ENCODE data around the gene RASGRP3. TPM values are rescaled to one million over a fixed set of nuclear protein-coding genes. Genes with fewer than 3 reads are reported as not detected.

RASGRP3 gene
- total and polyA plus RNA-seq, 2 experiments from 2014 or later, result 0.18 to 0.22 TPM

DNA sequence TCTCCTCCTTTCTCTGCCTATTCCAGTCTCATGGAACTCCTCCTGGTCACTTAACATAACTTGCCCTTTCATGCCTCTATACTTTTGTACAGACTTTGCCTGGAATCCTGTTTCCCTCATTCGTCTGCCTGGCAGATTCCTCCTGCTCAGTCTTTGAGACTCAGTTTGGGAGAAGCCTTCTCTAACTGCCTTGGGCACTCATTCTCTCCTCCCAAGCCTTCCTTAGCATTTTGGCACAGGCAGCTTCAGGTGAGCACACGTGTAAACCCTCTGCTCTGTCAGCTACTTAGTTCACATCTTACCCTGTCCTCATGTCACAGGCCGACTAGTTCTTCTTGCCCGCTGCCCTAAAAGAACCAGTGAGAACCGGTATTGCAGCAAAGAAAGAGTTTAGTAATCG lies 128.6 kb downstream of the RASGRP3 start:
- WGBS, 2 experiments (ENCODE audit: low coverage in 1 of 2, low lambda C conversion rate in 2 of 2, missing lambda C conversion rate in 2 of 2), result 79 to 83% methylated on average over 6 of the region's 6 CpGs
- DNase-seq, result no peak
- Histone ChIP-seq H3K27me3 (replicated peaks; ENCODE audit: insufficient read depth) (no peaks in the 10 kb centered on the region), H3K36me3 (ENCODE audit: low read depth) (no peaks in the 10 kb centered on the region), H4K20me1 (ENCODE audit: insufficient read depth) (no peaks in the 10 kb centered on the region), H3K27ac (no peak overlapping the region), H3F3A (ENCODE audit: insufficient read depth) (no peaks in the 10 kb centered on the region), H3K9ac (no peak overlapping the region), H3K9me2 (ENCODE audit: insufficient read depth) (no peaks in the 10 kb centered on the region), H3K4me1 (ENCODE audit: insufficient read depth) (0 out of 2 replicates have a peak, but pooled peaks cover 11% of the 10 kb centered on the region), H2AFZ (no peak overlapping the region), H3K4me2 (ENCODE audit: unreplicated experiment) (no peak overlapping the region), H3K9me3 (ENCODE audit: low read depth) (no peaks in the 10 kb centered on the region), H3K4me3 (no peak overlapping the region), H3K79me2 (ENCODE audit: insufficient read depth) (no peaks in the 10 kb centered on the region)
- in situ Hi-C loops (cut with MboI), result no loop called here
- TF ChIP-seq EZH2phosphoT487 (IDR thresholded peaks at IDR 0.05; ENCODE audit: insufficient read depth, low read depth), result no peak
- no peak for TF ChIP-seq EZH2 (IDR thresholded peaks at IDR 0.05; ENCODE audit: insufficient read depth, poor library complexity, severe bottlenecking)

DNA sequence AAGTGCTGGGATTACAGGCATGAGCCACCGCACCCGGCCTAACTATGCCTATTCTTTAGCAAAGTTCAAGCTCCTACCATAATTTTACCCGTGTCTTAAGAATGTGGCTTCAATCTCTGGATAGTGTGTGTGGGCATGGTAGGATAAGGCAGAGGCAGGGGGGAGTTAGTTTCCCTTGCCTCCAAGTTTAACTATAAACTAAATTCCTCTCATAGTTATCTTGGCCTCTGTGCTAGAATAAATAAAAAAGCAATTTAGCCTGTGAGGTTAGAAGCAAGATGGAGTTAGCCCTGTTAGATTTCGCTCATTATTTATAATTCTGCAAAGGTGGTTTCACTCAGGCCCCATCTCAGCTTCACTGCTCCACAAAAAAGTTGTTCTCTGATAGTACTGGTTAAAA lies 129.7 kb downstream of the RASGRP3 start:
- in situ Hi-C loops (cut with MboI), result no loop called here
- no peak overlapping the region for H3K4me2 ChIP-seq (ENCODE audit: unreplicated experiment)
- TF ChIP-seq EZH2phosphoT487 (IDR thresholded peaks at IDR 0.05; ENCODE audit: insufficient read depth, low read depth), result no peak
- TF ChIP-seq EZH2 (IDR thresholded peaks at IDR 0.05; ENCODE audit: insufficient read depth, poor library complexity, severe bottlenecking), result no peak

DNA sequence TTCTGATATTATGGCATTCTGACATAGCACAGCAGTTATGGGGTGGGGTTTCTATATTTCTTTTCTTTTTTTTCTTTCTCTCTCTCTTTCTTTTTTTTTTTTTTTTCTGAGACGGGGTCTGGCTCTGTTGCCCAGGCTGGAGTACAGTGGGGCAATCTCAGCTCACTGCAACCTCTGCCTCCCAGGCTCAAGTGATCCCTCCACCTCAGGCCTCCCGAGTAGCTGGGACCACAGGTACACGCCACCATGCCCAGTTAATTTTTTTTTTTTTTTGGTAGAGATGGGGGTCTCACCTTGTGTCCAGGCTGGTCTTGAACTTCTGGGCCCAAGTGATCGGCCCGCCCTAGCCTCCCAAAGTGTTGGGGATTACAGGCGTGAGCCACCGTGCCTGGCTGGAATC lies 130.2 kb downstream of the RASGRP3 start:
- Histone ChIP-seq H2AFZ (no peak overlapping the region), H3K27me3 (replicated peaks; ENCODE audit: insufficient read depth) (no peaks in the 10 kb centered on the region), H3K4me1 (ENCODE audit: insufficient read depth) (0 out of 2 replicates have a peak, but pooled peaks cover 9% of the 10 kb centered on the region), H3K27ac (no peak overlapping the region), H4K20me1 (ENCODE audit: insufficient read depth) (no peaks in the 10 kb centered on the region), H3K9me3 (ENCODE audit: low read depth) (no peaks in the 10 kb centered on the region), H3K9me2 (ENCODE audit: insufficient read depth) (no peaks in the 10 kb centered on the region), H3K9ac (no peak overlapping the region), H3K36me3 (ENCODE audit: low read depth) (no peaks in the 10 kb centered on the region), H3F3A (ENCODE audit: insufficient read depth) (no peaks in the 10 kb centered on the region), H3K79me2 (ENCODE audit: insufficient read depth) (no peaks in the 10 kb centered on the region), H3K4me3 (no peak overlapping the region), H3K4me2 (ENCODE audit: unreplicated experiment) (no peak overlapping the region)
- WGBS, 2 experiments (ENCODE audit: low coverage in 1 of 2, low lambda C conversion rate in 2 of 2, missing lambda C conversion rate in 2 of 2), result 74 to 76% methylated on average over 7 of the region's 7 CpGs
- no peak for DNase-seq
- in situ Hi-C loops (cut with MboI), result no loop called here
- TF ChIP-seq EZH2 (IDR thresholded peaks at IDR 0.05; ENCODE audit: insufficient read depth, poor library complexity, severe bottlenecking) (no peak), EZH2phosphoT487 (IDR thresholded peaks at IDR 0.05; ENCODE audit: insufficient read depth, low read depth) (no peak)

More for the DNA sequence above, 129.7 kb downstream of the RASGRP3 start:
- no peaks in the 10 kb centered on the region for H3K79me2 ChIP-seq (ENCODE audit: insufficient read depth)
- H3F3A ChIP-seq (ENCODE audit: insufficient read depth), result no peaks in the 10 kb centered on the region
- no peak overlapping the region for H3K4me3 ChIP-seq
- DNase-seq, result no peak
- 70 to 73% methylated on average over 4 of the region's 4 CpGs for WGBS, 2 experiments (ENCODE audit: low coverage in 1 of 2, low lambda C conversion rate in 2 of 2, missing lambda C conversion rate in 2 of 2)
- H3K9ac ChIP-seq, result no peak overlapping the region
- H3K9me2 ChIP-seq (ENCODE audit: insufficient read depth), result no peaks in the 10 kb centered on the region
- H3K27ac ChIP-seq, result no peak overlapping the region
- H3K9me3 ChIP-seq (ENCODE audit: low read depth), result no peaks in the 10 kb centered on the region
- no peak overlapping the region for H2AFZ ChIP-seq
- no peaks in the 10 kb centered on the region for H3K27me3 ChIP-seq (replicated peaks; ENCODE audit: insufficient read depth)
- H4K20me1 ChIP-seq (ENCODE audit: insufficient read depth), result no peaks in the 10 kb centered on the region
- 0 out of 2 replicates have a peak, but pooled peaks cover 9% of the 10 kb centered on the region for H3K4me1 ChIP-seq (ENCODE audit: insufficient read depth)
- no peaks in the 10 kb centered on the region for H3K36me3 ChIP-seq (ENCODE audit: low read depth)

DNA sequence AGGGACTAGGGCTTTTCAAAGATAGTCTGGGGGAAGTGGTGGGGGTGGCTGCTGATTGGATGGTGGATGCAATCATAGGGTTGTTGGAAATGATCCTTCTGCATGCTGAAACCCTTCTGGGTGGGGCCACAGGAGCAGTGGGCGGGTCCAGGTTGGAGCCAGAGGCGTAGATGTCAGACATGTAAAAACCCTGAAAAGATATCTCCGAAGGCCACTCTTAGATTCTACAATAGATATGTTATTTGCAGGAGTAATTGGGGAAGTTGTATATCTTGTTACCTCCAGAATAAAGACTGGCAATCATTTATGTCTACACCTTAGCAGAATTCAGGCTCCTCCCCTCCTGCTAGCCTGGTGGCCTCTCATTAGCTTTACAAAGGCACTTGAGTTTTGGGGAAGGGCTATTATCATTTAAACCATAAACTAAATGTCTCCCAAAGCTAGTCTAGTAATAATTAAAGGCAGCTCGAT lies 130.8 kb downstream of the RASGRP3 start:
- Histone ChIP-seq H3K79me2 (ENCODE audit: insufficient read depth) (no peaks in the 10 kb centered on the region), H3K27me3 (replicated peaks; ENCODE audit: insufficient read depth) (no peaks in the 10 kb centered on the region), H2AFZ (no peak overlapping the region)

More for the DNA sequence above, 130.8 kb downstream of the RASGRP3 start:
- TF ChIP-seq EZH2 (IDR thresholded peaks at IDR 0.05; ENCODE audit: insufficient read depth, poor library complexity, severe bottlenecking), result no peak
- no peak for TF ChIP-seq EZH2phosphoT487 (IDR thresholded peaks at IDR 0.05; ENCODE audit: insufficient read depth, low read depth)
- H4K20me1 ChIP-seq (ENCODE audit: insufficient read depth), result no peaks in the 10 kb centered on the region
- in situ Hi-C loops (cut with MboI), result no loop called here
- DNase-seq, result no peak
- no peaks in the 10 kb centered on the region for H3K36me3 ChIP-seq (ENCODE audit: low read depth)
- H3K4me3 ChIP-seq, result no peak overlapping the region
- no peaks in the 10 kb centered on the region for H3K9me3 ChIP-seq (ENCODE audit: low read depth)
- H3K9ac ChIP-seq, result no peak overlapping the region
- no peak overlapping the region for H3K27ac ChIP-seq
- H3F3A ChIP-seq (ENCODE audit: insufficient read depth), result no peaks in the 10 kb centered on the region
- WGBS, 2 experiments (ENCODE audit: low coverage in 1 of 2, low lambda C conversion rate in 2 of 2, missing lambda C conversion rate in 2 of 2), result 56 to 70% methylated on average over 4 of the region's 4 CpGs
- no peaks in the 10 kb centered on the region for H3K9me2 ChIP-seq (ENCODE audit: insufficient read depth)
- H3K4me2 ChIP-seq (ENCODE audit: unreplicated experiment), result no peak overlapping the region
- 0 out of 2 replicates have a peak, but pooled peaks cover 4% of the 10 kb centered on the region for H3K4me1 ChIP-seq (ENCODE audit: insufficient read depth)
